K562 (cell line): ENCODE measurements around the gene NUP133. TPM values are rescaled to one million over a fixed set of nuclear protein-coding genes. Genes with fewer than 3 reads are reported as not detected.
"Not testable (repeated sequence)": the region's sequence is repeated elsewhere in the genome, so short reads cannot be mapped to it uniquely, and the experiment has no call there.

Experiments used
- ATAC-seq: fragments of 200-7000 bp; cut with Tn5 transposase; 3 replicates; pipeline ENCODE4 v1.9.1; 2020; ENCODE audit warnings: moderate library complexity
- BruUV-seq: library from RNA; stranded (reverse); fragments of 400-500 nt; replicated peaks from 2 replicates; lab custom pipeline; 2021; lab: Mats Ljungman, UMichigan
- CTCF ChIA-PET: fragments of 300-600 bp; formaldehyde crosslinking; extraction: SDS; loops from one replicate; lab custom pipeline; 2021; ENCODE audit warnings: low intra/inter-chr PET ratio; lab: Yijun Ruan, JAX
- POLR2A ChIA-PET: fragments of 300-600, 350-650 bp; sonication (Branson Sonifier 250); formaldehyde crosslinking; extraction: SDS; loops from one replicate; lab custom pipeline; 2021; ENCODE audit warnings: antibody characterized with exemption, inconsistent platforms; lab: Yijun Ruan, JAX
- DNase-seq, 4 experiments: peaks; one replicate each; pipeline versions ENCODE4 v3.0.0 to v3.0.0-alpha.2; 2011 to 2018; ENCODE audit warnings: low spot score in 3 of 4, mixed read lengths in 3 of 4; ENCODE audit errors: extremely low read depth in 1 of 4
- FAIRE-seq: peaks from 2 replicates; lab custom pipeline; 2011; peaks lifted over from hg19 to GRCh38; lab: Jason Lieb, UNC
- H2AFZ ChIP-seq: 2 replicates; pipeline ENCODE4 v1.6.0; 2011; ENCODE audit warnings: low read depth, low read length, control low read depth, inconsistent platforms
- H3K27ac ChIP-seq: fragments of 200-600 bp; 3 replicates; pipeline ENCODE4 v1.8.0; 2011; ENCODE audit warnings: low read depth, mild to moderate bottlenecking, control low read depth, inconsistent platforms, low read length, moderate library complexity, mixed read lengths; ENCODE audit errors: extremely low read depth
- H3K27me3 ChIP-seq, 2 experiments: fragments of 300-600 bp in 1 of 2; 2 replicates in 1 of 2; 3 replicates in 1 of 2; pipeline versions ENCODE4 v1.6.0 to v1.8.0; 2011; ENCODE audit warnings: inconsistent platforms in 2 of 2, low read length in 2 of 2, mild to moderate bottlenecking in 1 of 2, mixed read lengths in 1 of 2, moderate library complexity in 1 of 2; ENCODE audit not compliant: control insufficient read depth in 2 of 2, insufficient read depth in 2 of 2
- H3K36me3 ChIP-seq: fragments of 300-600 bp; 3 replicates; pipeline ENCODE4 v1.8.0; 2011; ENCODE audit warnings: mild to moderate bottlenecking, low read length, inconsistent platforms; ENCODE audit not compliant: control insufficient read depth, insufficient read depth
- H3K4me1 ChIP-seq, 2 experiments: fragments of 200-600 bp in 1 of 2; replicated peaks in 1 of 2; 2 replicates in 1 of 2; 3 replicates in 1 of 2; pipeline versions ENCODE4 v1.5.1 to v1.8.0; 2011; ENCODE audit warnings: inconsistent platforms in 2 of 2, low read length in 2 of 2, mild to moderate bottlenecking in 1 of 2, mixed read lengths in 1 of 2, moderate library complexity in 1 of 2; ENCODE audit not compliant: control insufficient read depth in 2 of 2, insufficient read depth in 2 of 2
- H3K4me2 ChIP-seq: 2 replicates; pipeline ENCODE4 v1.6.1; 2011; ENCODE audit warnings: low read length, control low read depth, inconsistent platforms, mixed read lengths; ENCODE audit not compliant: insufficient read depth
- H3K4me3 ChIP-seq: fragments of 200-600 bp; sonication (generic), shearing (Covaris generic); 2 replicates; pipeline ENCODE4 v1.5.1; 2016; ENCODE audit warnings: control low read depth, inconsistent platforms
- H3K79me2 ChIP-seq: fragments of 200-600 bp; 3 replicates; pipeline ENCODE4 v1.8.0; 2011; ENCODE audit warnings: low read length, inconsistent platforms; ENCODE audit not compliant: control insufficient read depth, insufficient read depth
- H3K9ac ChIP-seq, 2 experiments: 2 replicates each; pipeline versions ENCODE4 v1.6.0 to v1.6.1; 2011; ENCODE audit warnings: low read depth in 2 of 2, low read length in 2 of 2, control low read depth in 1 of 2, inconsistent platforms in 1 of 2, mild to moderate bottlenecking in 1 of 2, mixed read lengths in 1 of 2; ENCODE audit not compliant: insufficient read depth in 1 of 2
- H3K9me1 ChIP-seq: one replicate; pipeline ENCODE4 v1.6.0; 2011; ENCODE audit warnings: inconsistent platforms, mild to moderate bottlenecking, low read length, moderate library complexity; ENCODE audit not compliant: control insufficient read depth, insufficient read depth
- H3K9me3 ChIP-seq: replicated peaks from 2 replicates; pipeline ENCODE4 v1.5.1; 2011; ENCODE audit warnings: low read depth, low read length, inconsistent platforms; ENCODE audit not compliant: control insufficient read depth, insufficient read depth
- H4K20me1 ChIP-seq: replicated peaks from 2 replicates; pipeline ENCODE4 v1.6.1; 2011; ENCODE audit warnings: low read length, inconsistent platforms, mixed read lengths; ENCODE audit not compliant: control insufficient read depth, insufficient read depth
- ZNF384 ChIP-seq: IDR thresholded peaks from 2 replicates; pipeline ENCODE4 v1.6.1; 2012; ENCODE audit warnings: low read depth, low read length, improper control_type of control experiment
- WGBS: fragments of 100-300 bp; shearing (Covaris generic); methylation state at CpG from one replicate; pipeline ENCODE4 v1.1.6; 2016; ENCODE audit warnings: low coverage, mixed read lengths; ENCODE audit not compliant: insufficient coverage; ENCODE audit errors: missing lambda C conversion rate; 5-methylcytosine and 5-hydroxymethylcytosine counted together
- in situ Hi-C: fragments of 300-500 bp; cut with MboI; formaldehyde crosslinking; loops from 4 replicates; pipeline ENCODE4 v1.15.0; 2018; ENCODE audit warnings: inconsistent platforms, mixed read lengths
- intact Hi-C: fragments of 100-400 bp; cut with micrococcal nuclease; formaldehyde crosslinking; loops from 2 replicates; pipeline ENCODE4 v1.14.2; 2022
- polyA plus RNA-seq, 8 experiments: library from polyadenylated mRNA; depleted of rRNA in 4 of 8; stranded (reverse) in 5 of 8; unstranded in 3 of 8; fragments of >200 nt; fragmentation: Nextera tagmentation in 2 of 8; fragmentation: Illumina TruSeq in 1 of 8; extraction: Ambion mirVana in 2 of 8; extraction: Trizol in 1 of 8; gene quantifications; 2 replicates each; pipeline versions ENCODE4 v1.2.1 to v1.2.3, GENCODE V29; 2011 to 2014; ENCODE audit warnings: inconsistent platforms in 1 of 8, missing spikeins in 1 of 8
- total RNA-seq, 7 experiments: library from RNA; depleted of rRNA in 6 of 7; stranded (reverse); fragments of >200 nt in 6 of 7; fragmentation: Illumina TruSeq in 2 of 7; extraction: Trizol in 2 of 7; gene quantifications; 2 replicates each; pipeline versions ENCODE4 v1.2.1 to v1.2.3, GENCODE V29; 2011 to 2021; ENCODE audit warnings: low replicate concordance in 1 of 7

Gene NUP133
- total and polyA plus RNA-seq, 9 of the 15 experiments (the other 6 are each of a cell fraction or from before 2014, with no cell fraction given) = 21.7 to 85.1 (median 61.3) TPM

- DNase-seq = not testable (repeated sequence)
Measured at GRCh38 chr1:229475859-229476258, 32.3 kb downstream of the NUP133 start.

GRCh38 chr1:229474509-229474908, 33.6 kb downstream of the NUP133 start:
- in situ Hi-C loops = loop anchor here (10.0 kb wide), 1 partner anchor 790 kb away; no protein-coding TSS in a partner anchor
- 95% methylated on average over 2 of the region's 2 CpGs for WGBS
- POLR2A ChIA-PET = interaction anchor here (0.5 to 1.0 kb wide), 2 partner anchors 215 to 218 kb away, joined by 3 to 4 read pairs; no protein-coding TSS in a partner anchor
- ATAC-seq (no peak), DNase-seq (no peak)
- Histone ChIP-seq H4K20me1 (no peaks in the 10 kb centered on the region), H3K27ac (no peak overlapping the region), H3K4me2 (no peak overlapping the region), H3K9me3 (no peaks in the 10 kb centered on the region), H3K9ac (no peak overlapping the region), H3K9me1 (no peaks in the 10 kb centered on the region), H3K4me3 (no peak overlapping the region), H3K4me1 (no peaks in the 10 kb centered on the region), H2AFZ (no peak overlapping the region), H3K36me3 (peaks cover 84% of the 10 kb centered on the region)
- intact Hi-C loops = no loop called here
- CTCF ChIA-PET = interaction anchor here (1.7 kb wide), 1 partner anchor 216 kb away, joined by 5 read pairs; no protein-coding TSS in a partner anchor
- no TSS peak for BruUV-seq
- TF ChIP-seq ZNF384 = no peak
- TF ChIP-seq, all 486 proteins: peak for 0
- H3K79me2 ChIP-seq = no peaks in the 10 kb centered on the region
- FAIRE-seq = no peak
- H3K27me3 ChIP-seq = no peaks in the 10 kb centered on the region

More at GRCh38 chr1:229475859-229476258, 32.3 kb downstream of the NUP133 start:
- H4K20me1 ChIP-seq, intact Hi-C loops, FAIRE-seq, H3K9ac ChIP-seq, H2AFZ ChIP-seq, H3K27ac ChIP-seq, H3K27me3 ChIP-seq, BruUV-seq, H3K4me2 ChIP-seq, H3K9me3 ChIP-seq, H3K4me1 ChIP-seq, H3K79me2 ChIP-seq, H3K4me3 ChIP-seq, ATAC-seq, H3K9me1 ChIP-seq: not testable (repeated sequence)
- peaks cover 84% of the 10 kb centered on the region for H3K36me3 ChIP-seq
- 92% methylated on average over 11 of the region's 13 CpGs for WGBS
- ChIA-PET CTCF (interaction anchor here (1.7 kb wide), 1 partner anchor 218 kb away, joined by 5 read pairs; no protein-coding TSS in a partner anchor), POLR2A (interaction anchor here (0.6 to 2.0 kb wide), 2 partner anchors 21 to 451 kb away, joined by 3 to 5 read pairs; no protein-coding TSS in a partner anchor)
- in situ Hi-C loops = loop anchor here (10.0 kb wide), 1 partner anchor 791 kb away; no protein-coding TSS in a partner anchor
